Stimulated activated CD4-positive, alpha-beta T cell treated with anti-CD3 and anti-CD28 coated beads, Interleukin-1b, Interleukin-23, amount 100 ng/mL, for 1 hour (primary cell): ENCODE data around the gene LDB2.

Source experiments
- DNase-seq, 2 donors: peaks; one replicate each; pipeline ENCODE4 v3.0.0-alpha.2; 2020; ENCODE audit warnings: low read depth in 2 of 2

LDB2 gene

DNA sequence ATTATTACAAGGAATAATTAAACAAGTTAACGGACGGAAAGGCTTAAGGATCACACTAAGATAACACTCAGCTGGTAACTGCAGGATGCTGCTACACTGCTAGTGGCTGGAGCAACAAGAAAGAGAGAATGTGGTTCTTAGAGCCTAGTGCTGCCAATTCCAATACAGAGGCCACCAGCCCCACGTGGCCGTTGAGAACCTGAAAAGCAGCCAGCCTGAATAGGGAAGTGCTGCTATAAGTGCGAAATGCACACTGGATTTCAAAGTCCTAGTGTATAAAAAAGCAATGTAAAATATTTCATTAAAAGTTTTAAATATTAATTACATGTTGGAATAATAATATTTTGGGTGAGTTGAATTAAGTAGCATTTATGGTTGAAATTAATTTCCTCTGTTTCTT, 414.9 kb downstream of the LDB2 start:
- no peak for DNase-seq

DNA sequence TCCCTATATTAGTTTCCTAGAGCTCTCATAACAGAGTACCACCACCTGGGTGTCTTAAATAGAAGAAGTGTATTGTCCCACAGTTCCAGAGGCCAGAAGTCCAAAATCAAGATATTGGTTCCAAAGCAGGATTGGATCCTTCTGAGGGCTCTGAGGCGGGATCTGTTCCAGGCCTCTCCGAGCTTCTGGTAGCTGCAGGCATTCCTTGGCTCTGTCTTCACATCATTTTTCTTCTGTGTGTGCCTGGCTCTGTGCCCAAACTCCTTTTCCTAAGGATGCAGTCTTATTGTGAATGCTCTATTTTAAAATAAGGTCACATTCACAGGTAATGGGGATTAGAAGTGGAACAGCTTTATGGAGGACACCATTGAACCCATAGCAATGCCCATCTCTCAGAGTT, 418.4 kb downstream of the LDB2 start:
- DNase-seq: no peak

DNA sequence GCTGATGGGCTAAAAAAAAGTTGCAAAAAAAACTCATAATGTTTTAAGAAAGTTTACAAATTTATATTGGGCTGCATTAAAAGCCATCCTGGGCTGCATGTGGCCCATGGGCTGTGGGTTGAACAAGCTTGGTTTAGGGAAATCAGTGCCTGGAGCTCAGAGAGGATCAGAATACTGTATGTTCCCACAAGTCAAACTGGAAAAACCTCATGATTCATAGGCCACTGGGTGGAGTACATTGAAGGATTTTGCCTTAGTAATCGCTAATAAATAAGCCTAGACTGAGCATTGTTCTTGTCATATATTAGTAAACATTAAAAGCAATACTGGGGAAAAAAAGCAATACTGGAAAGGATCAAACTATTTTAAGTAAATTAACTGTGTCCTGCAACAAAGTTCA, 425.9 kb downstream of the LDB2 start:
- no peak for DNase-seq

DNA sequence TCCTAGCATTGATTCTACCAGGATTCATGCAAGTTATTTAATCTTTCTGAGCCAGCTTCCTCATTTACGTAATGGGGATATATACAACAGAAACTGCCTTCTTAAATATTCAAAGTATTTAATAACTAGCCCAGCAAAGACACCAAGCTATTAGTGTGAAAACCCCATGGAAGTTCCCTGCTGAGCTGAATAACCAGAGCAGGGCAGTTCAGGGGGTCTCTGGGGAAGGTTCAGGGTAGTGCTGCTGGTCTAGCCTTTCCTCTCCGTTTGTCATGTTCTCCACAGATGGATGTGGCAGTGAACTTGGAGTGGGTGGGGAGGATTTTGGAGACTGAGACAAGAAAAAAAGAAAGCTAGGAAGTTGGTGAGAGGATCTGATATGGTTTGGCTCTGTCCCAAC, 431.4 kb downstream of the LDB2 start:
- DNase-seq: no peak

DNA sequence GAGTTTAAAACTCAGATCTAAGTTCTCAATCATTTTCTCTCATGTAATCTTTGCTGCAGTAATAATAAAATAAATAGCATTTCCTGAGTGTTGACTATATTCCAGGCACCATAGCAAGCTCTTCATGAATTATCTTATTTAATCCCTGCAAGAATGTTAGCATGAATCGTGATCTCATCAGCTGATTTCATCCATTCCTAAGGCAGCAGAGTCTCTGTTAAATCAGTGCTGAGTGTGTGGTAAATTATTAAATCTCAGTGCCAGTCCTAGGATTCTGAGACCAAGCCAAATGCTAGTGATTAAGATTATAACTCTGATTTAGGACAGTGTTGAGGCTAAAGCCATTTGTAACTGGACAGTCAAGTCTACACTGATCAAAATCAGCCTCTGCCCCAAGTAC, 431.9 kb downstream of the LDB2 start:
- DNase-seq: no peak

DNA sequence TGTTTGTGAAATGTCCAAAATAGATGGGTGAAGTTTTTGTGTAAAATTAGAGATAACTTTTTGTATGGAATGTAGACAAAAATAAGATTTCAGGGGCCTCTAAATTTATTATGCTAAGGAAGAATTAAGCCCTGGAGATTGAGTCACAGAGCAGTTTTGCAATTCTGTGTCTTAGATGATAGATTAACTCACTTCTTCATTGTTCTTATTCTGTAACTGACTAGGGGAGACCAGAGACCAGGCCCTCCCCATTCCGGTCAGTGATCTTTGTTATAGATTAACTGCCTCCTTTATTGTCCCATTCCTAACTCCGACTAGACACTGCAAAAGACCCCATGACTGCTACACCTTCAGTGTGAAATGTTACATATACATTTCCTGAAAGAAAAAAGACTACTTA, 433.8 kb downstream of the LDB2 start:
- DNase-seq: no peak

DNA sequence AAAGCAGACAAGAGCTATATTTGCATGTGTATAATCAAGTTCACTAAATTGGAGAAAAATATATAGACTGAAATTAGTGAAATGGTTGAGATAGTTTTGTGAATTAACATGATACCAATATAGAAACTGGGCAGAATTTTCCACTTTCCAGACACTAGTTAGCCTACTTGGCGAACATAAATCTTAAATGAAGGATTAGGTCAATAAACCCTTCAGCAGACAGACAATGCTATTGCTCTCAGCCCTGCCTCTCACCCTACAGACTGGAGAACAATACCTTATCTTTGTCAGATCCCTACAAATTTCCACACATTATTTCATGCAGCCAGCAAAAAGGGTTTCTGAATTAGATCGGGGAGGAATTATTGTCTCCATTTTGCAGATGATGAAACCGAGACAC, 435.8 kb downstream of the LDB2 start:
- DNase-seq: no peak

DNA sequence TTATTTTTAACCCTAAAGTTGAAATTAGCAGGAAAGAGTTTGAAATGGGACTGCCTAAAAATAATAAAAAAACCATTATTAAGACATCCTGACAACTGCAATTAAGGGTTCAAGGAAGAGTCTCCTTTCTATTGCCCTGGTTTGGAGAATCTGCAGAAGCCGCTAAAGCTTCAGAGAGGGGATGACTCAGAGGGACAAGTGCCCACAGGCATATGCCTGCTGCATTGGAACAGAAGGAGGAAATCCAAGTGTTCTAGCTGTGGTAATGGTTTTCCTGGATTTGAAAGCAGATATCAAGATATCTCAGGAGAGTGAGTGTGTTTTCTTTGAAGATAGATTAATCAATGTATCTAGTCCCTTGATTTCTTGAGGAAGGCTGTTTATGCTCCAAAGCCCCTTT, 437.1 kb downstream of the LDB2 start:
- no peak for DNase-seq

DNA sequence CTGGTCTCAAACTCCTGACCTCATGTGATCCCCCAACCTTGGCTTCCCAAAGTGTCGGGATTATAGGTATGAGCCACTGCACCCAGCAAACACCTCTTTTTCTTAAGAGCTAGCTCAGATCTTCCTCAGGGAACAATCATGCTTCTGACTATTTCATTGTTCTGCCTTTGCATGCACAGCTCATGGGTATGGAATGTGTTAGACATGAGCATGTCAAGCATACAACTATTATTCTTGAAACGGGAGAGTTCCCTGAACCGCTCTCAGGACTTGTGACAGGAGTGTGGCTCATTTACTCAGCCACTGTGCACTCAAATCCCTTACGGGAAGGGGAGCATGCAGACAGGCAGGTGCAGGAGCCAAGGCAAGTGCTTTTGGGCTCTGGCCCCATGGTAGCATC, 440.5 kb downstream of the LDB2 start:
- no peak for DNase-seq
